Subcutaneous adipose tissue (tissue), 4 donors: ENCODE results near the gene PDE4D. TPM values are rescaled to one million over a fixed set of nuclear protein-coding genes. Genes with fewer than 3 reads are reported as not detected.

Experiments used
- total RNA-seq, 4 donors: library from RNA; depleted of rRNA; stranded (reverse); fragments of >200 nt; gene quantifications; one replicate each; pipeline ENCODE4 v1.1.0, GENCODE V29; 2016
- TF ChIP-seq, protein P1 (sequence below): fragments of 450-650 bp; IDR thresholded peaks from one replicate; pipeline ENCODE4 v1.5.1; 2016; ENCODE audit warnings: low read depth, mild to moderate bottlenecking, control low read depth, antibody characterized with exemption, moderate library complexity

The PDE4D gene
- total RNA-seq, 4 donors from 2014 or later, result 15.0 to 24.0 (median 18.5) TPM

DNA sequence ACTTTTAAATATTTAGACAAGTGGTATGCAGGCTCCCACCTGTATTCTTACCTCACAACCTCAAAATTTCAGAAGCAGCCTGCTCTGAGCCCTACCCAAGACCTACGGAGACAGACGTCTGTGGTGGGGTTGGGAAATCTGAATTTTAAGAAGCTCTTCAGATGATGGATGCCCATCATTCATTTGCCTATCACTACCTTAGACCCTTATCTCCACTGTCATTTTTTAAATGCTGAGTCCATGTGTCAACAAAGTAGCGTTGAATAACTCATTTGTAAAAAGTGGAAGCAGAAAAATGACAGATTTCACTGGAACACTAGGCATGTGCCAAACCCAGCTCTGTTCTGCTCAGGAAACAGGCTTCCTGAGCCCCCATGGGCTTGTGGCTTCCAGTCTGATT lies 85.7 kb downstream of the PDE4D start:
- TF ChIP-seq, protein P1, sequence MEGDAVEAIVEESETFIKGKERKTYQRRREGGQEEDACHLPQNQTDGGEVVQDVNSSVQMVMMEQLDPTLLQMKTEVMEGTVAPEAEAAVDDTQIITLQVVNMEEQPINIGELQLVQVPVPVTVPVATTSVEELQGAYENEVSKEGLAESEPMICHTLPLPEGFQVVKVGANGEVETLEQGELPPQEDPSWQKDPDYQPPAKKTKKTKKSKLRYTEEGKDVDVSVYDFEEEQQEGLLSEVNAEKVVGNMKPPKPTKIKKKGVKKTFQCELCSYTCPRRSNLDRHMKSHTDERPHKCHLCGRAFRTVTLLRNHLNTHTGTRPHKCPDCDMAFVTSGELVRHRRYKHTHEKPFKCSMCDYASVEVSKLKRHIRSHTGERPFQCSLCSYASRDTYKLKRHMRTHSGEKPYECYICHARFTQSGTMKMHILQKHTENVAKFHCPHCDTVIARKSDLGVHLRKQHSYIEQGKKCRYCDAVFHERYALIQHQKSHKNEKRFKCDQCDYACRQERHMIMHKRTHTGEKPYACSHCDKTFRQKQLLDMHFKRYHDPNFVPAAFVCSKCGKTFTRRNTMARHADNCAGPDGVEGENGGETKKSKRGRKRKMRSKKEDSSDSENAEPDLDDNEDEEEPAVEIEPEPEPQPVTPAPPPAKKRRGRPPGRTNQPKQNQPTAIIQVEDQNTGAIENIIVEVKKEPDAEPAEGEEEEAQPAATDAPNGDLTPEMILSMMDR, result no peak

DNA sequence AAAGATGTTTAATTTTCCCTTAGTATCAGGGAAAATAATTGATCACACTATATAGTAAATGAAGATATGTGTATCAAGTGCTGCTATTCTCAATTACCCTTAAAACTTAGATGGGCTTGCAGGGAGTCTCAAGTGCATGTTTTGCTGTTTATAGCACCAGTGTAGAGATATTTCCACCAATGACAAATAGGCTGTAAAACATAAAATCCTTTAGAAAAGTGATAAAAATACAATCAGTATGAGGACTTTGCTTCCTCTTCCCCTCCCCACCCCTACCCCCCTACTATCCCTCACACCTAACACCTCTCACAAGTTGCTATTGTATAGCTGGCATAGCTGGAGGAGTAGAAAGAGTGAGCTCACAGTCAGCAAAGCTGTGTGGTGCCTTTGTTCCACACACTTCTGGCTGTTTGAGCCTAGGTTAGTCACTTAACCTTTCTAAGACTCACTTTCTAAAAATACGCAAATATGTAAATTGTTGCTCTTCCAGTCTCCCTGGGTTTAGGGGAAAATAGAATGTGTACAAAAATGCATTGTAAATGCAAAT lies 93.1 kb downstream of the PDE4D start:
- TF ChIP-seq, protein P1, result no peak

DNA sequence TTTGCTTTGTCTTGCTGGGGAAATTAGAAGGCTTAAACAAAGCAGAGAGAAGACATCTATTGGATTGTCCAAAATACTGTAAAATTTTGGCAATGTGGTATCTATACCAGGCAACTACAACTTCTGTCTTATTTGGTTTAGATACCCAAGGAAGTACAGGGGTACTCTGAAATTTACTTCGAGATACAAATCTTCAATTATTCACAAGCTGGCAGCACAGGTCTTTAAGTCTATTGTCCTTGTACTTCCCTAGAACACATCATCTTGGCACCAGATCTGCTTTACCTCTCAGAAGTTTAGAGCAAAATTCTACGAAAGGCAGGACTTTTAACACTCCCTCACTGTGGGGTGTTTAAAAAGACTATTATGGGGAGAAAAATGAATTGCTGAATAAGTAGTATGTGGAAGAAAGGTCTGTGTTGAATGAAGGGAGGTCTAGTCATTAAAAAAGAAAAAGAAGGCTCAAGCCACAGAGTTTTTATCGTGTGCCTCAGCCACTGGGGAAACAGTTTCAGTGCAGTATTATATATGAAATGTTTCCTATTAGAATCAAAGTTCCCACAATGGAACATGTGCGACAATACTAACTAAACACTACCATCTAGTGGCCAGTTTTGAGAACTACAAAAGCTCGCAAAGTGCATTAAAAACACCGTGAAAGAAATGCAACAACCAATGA lies 93.7 kb downstream of the PDE4D start:
- TF ChIP-seq, protein P1, result no peak

DNA sequence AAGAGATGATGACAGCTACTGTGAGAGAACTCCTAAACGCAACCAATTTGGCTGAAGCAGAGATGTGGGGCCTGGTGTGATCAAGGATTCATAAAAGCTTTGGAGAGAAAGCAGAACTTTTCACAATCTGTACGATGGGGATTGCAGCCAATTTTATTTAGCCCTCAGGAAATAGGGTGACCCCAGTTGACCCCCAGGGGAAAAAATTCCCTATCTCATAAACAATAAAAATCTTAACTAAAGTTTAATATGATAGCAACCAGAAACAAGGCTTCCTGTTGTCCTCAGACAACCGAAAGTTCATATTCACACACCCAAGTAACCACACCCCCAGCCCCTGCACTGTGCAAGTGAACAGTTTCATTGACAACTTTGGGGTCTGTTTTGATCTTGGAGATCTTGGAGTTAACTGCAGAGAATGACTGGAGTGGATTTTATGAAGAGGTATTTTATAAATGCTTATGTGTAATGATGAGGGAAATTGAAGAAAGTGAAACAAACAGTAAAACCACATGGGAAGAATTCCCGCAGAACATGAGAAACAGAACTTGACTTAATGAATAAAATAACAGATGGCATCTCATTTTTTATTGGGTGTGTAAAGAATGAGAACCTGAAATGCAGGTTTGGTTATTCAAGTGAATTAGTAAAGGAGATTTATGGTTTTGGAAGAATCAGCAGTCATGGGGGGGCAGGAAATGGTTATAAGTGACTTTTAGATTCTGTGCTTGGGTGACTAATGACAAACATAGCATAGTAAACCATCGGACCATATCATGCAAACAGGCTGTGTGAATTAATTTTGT lies 94.5 kb downstream of the PDE4D start:
- TF ChIP-seq, protein P1, result no peak

DNA sequence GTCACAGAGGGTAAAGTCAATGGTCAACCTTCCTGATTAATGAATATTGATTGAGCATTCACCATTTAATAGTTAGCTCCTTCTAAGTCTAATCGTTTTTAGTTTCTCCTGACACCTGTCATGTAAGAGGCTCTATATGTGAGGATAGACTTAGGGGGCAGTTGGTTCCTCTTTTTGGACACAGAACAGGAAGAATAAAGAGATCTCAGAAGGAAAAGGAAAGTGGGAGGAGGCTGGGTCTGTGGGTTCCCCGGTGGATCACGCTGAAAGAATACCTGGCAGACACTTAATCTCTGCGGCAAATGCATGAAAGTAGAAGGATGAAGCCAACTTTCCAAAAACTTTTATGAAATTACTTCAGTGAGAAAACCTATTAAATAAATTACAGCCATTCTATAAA lies 98.4 kb downstream of the PDE4D start:
- TF ChIP-seq, protein P1, result no peak

DNA sequence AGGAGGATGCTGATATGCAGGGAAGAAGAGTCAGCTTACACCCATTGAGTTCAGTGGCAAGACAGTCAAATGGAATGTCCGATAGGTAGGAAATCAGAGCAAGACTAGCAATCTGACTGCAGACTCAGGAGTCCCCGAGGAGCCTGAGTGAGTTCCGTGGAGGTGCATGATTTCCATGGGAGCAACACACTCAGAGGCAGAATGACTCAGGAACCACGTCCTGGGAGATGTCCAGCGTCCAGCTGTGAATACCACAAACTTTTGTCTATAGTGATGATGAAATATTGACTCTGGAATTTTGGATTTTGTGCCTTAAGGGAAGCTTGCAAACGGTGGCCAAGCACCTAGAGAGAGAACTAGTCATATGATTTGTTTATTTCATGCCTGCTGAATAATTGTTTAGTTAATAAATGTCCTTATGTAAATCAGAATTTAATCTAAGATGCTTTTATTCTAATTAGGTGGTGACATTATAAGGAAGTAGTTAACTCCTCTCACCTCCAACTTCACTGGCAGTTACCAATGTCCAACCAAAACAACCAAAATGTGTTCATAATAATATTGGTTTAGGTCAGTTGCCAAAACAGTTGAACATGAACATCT lies 100.4 kb downstream of the PDE4D start:
- TF ChIP-seq, protein P1, result no peak

DNA sequence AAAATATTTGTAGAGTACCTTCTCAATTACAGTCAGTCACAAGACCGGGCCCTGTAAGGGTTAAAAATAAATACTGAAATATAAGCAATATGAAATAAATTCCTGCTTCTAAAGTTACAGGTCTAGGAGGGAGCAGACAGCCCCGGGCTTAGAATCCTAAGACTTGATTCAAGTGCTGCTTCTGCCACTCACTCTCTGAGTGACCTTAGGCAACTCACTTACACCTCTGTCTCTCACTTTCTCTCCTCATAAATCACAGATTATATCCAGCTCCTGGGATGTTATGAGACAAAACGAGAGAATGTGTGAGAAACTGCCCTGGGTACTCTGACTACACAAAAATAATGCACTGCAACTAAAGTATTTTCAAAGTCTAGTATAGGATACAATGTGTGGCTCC lies 101.9 kb downstream of the PDE4D start:
- TF ChIP-seq, protein P1, result no peak
